ENCODE measurements around the gene SEMA4A.
A peak's percentile ranks its signal among the peaks of the same experiment; 100 is the strongest.

SEMA4A gene

GRCh38 chr1:156212833-156213643 lies 59.7 kb downstream of the SEMA4A start, which contains the start of gene PMF1 (continued):
- TF ChIP-seq ZNF513 (tag by site-specific recombination; IDR thresholded peaks at IDR 0.05) (no peak), ZSCAN5A (tag by site-specific recombination; IDR thresholded peaks at IDR 0.05) (0 out of 2 replicates have a peak, but pooled peaks have one; percentile 34), ZNF510 (tag by site-specific recombination; IDR thresholded peaks at IDR 0.05; ENCODE audit: insufficient replicate concordance) (no peak), ZNF223 (tag by site-specific recombination; IDR thresholded peaks at IDR 0.05) (no peak), KLF16 (tag by site-specific recombination; IDR thresholded peaks at IDR 0.05) (peak; percentile 90), ZNF221 (tag by site-specific recombination; IDR thresholded peaks at IDR 0.05; ENCODE audit: borderline replicate concordance) (no peak; the same call in 1 of the 2 replicates), ZNF132 (tag by site-specific recombination; IDR thresholded peaks at IDR 0.05; ENCODE audit: borderline replicate concordance) (no peak), YY1 (tag by site-specific recombination; IDR thresholded peaks at IDR 0.05) (peak; percentile 92), ZNF354C (tag by site-specific recombination; IDR thresholded peaks at IDR 0.05; ENCODE audit: borderline replicate concordance, low read depth) (no peak), ZNF791 (tag by site-specific recombination; IDR thresholded peaks at IDR 0.05) (no peak), ZNF639 (tag by site-specific recombination; IDR thresholded peaks at IDR 0.05) (peak; percentile 36; the same call in 1 of the 2 replicates), ZNF670 (tag by site-specific recombination; IDR thresholded peaks at IDR 0.05; ENCODE audit: low read depth) (no peak), ZNF704 (tag by site-specific recombination; IDR thresholded peaks at IDR 0.05) (no peak), ZNF362 (tag by site-specific recombination; IDR thresholded peaks at IDR 0.05) (0 out of 2 replicates have a peak, but pooled peaks have one; percentile 23), PRDM4 (tag by site-specific recombination; IDR thresholded peaks at IDR 0.05) (no peak; the same call in 1 of the 2 replicates), ZNF398 (tag by site-specific recombination; IDR thresholded peaks at IDR 0.05) (no peak), GLI2 (tag by site-specific recombination; IDR thresholded peaks at IDR 0.05; ENCODE audit: borderline replicate concordance, low read depth) (no peak), ZNF747 (tag by site-specific recombination; IDR thresholded peaks at IDR 0.05) (no peak), ZNF112 (tag by site-specific recombination; IDR thresholded peaks at IDR 0.05) (no peak), ZNF248 (tag by site-specific recombination; IDR thresholded peaks at IDR 0.05) (no peak), ZNF26 (tag by site-specific recombination; IDR thresholded peaks at IDR 0.05) (no peak), ZNF449 (tag by site-specific recombination; IDR thresholded peaks at IDR 0.05) (peak; percentile 29; the same call in 1 of the 2 replicates), ZNF266 (tag by site-specific recombination; IDR thresholded peaks at IDR 0.05; ENCODE audit: low read depth) (no peak)

Measured in HEK293 (cell line).